ENCODE measurements around the gene PDPN.

Gene PDPN

GRCh38 chr1:13619909-13620308 is 36.3 kb downstream of the PDPN start:
- no peak for DNase-seq

- no peak for DNase-seq
These were observed 37.2 kb downstream of the PDPN start for GRCh38 chr1:13620825-13621224.

- DNase-seq, result no peak
These were observed 38.8 kb downstream of the PDPN start for GRCh38 chr1:13622446-13622845.

- DNase-seq, result no peak
These were observed 39.5 kb downstream of the PDPN start for GRCh38 chr1:13623021-13623637.

- no peak for DNase-seq
These were observed 40.9 kb downstream of the PDPN start for GRCh38 chr1:13624526-13624925.

GRCh38 chr1:13627127-13627526 is 43.5 kb downstream of the PDPN start:
- DNase-seq, result no peak

- DNase-seq, result no peak
These were observed 44.6 kb downstream of the PDPN start for GRCh38 chr1:13628218-13628617.

- no peak for DNase-seq
These were observed 45.1 kb downstream of the PDPN start for GRCh38 chr1:13628711-13629110.

- DNase-seq, result no peak
These were observed 58.8 kb downstream of the PDPN start for GRCh38 chr1:13642306-13643004.

GRCh38 chr1:13643017-13643416 is 59.4 kb downstream of the PDPN start:
- DNase-seq, result no peak

- no peak for DNase-seq
These were observed 62.9 kb downstream of the PDPN start for GRCh38 chr1:13646521-13646920.

GRCh38 chr1:13651279-13651678 is 67.6 kb downstream of the PDPN start:
- no peak for DNase-seq

- no peak for DNase-seq
These were observed 68.6 kb downstream of the PDPN start for GRCh38 chr1:13652238-13652637.

- no peak for DNase-seq
These were observed 77.9 kb downstream of the PDPN start for GRCh38 chr1:13661539-13661938.

- no peak for DNase-seq
These were observed 78.9 kb downstream of the PDPN start for GRCh38 chr1:13662493-13662892.

GRCh38 chr1:13663969-13664368 is 80.3 kb downstream of the PDPN start:
- DNase-seq, result no peak

- DNase-seq, result no peak
These were observed 80.8 kb downstream of the PDPN start for GRCh38 chr1:13664451-13664850.

GRCh38 chr1:13666317-13666716 is 82.7 kb downstream of the PDPN start:
- DNase-seq, result no peak
